ENCODE results near the gene C6orf89. TPM values are rescaled to one million over a fixed set of nuclear protein-coding genes. Genes with fewer than 3 reads are reported as not detected.

The C6orf89 gene
- polyA plus RNA-seq, 1 experiment = 59.7 TPM

DNA sequence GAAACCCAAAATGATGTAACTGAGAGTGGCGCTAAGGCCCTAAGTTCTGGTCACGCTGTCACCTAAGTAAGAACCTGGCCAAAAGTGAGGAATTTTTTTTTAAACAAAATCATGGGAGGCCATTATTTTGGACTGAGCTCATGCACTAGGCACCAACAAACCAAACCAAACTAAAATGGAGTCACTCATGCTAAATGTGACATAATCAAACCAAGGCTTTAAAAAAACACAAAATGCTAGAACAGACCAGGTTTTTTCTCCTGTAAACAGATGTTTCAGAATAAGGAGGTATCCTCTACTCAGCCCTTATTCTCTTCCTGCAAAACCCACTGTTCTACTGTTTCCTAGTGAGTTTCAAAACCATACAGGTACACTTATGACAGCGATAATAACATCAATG is 1.1 kb upstream of the C6orf89 start:
- no peak overlapping the region for H3K27ac ChIP-seq (ENCODE audit: low read depth, low read length)
- CTCF ChIA-PET = interaction anchor here (0.7 to 6.7 kb wide), 26 partner anchors 10 to 324 kb away, joined by 3 to 97 read pairs (median 6); partner anchors contain the start of gene PPIL1
- no peak overlapping the region for H3K4me3 ChIP-seq (ENCODE audit: low read depth, low read length)
- DNase-seq (ENCODE audit: low read depth, low spot score) = no peak
- TF ChIP-seq, protein P1, sequence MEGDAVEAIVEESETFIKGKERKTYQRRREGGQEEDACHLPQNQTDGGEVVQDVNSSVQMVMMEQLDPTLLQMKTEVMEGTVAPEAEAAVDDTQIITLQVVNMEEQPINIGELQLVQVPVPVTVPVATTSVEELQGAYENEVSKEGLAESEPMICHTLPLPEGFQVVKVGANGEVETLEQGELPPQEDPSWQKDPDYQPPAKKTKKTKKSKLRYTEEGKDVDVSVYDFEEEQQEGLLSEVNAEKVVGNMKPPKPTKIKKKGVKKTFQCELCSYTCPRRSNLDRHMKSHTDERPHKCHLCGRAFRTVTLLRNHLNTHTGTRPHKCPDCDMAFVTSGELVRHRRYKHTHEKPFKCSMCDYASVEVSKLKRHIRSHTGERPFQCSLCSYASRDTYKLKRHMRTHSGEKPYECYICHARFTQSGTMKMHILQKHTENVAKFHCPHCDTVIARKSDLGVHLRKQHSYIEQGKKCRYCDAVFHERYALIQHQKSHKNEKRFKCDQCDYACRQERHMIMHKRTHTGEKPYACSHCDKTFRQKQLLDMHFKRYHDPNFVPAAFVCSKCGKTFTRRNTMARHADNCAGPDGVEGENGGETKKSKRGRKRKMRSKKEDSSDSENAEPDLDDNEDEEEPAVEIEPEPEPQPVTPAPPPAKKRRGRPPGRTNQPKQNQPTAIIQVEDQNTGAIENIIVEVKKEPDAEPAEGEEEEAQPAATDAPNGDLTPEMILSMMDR (IDR thresholded peaks at IDR 0.05; ENCODE audit: low read depth, low read length) = no peak
- H3K9me3 ChIP-seq (ENCODE audit: control insufficient read depth, insufficient read depth, low read length) = no peaks in the 10 kb centered on the region
- POLR2A ChIA-PET = interaction anchor here (1.4 kb wide), 1 partner anchor 133 kb away, joined by 7 read pairs; no protein-coding TSS in a partner anchor
- no peaks in the 10 kb centered on the region for H3K27me3 ChIP-seq (ENCODE audit: control insufficient read depth, insufficient read depth, low read length)

DNA sequence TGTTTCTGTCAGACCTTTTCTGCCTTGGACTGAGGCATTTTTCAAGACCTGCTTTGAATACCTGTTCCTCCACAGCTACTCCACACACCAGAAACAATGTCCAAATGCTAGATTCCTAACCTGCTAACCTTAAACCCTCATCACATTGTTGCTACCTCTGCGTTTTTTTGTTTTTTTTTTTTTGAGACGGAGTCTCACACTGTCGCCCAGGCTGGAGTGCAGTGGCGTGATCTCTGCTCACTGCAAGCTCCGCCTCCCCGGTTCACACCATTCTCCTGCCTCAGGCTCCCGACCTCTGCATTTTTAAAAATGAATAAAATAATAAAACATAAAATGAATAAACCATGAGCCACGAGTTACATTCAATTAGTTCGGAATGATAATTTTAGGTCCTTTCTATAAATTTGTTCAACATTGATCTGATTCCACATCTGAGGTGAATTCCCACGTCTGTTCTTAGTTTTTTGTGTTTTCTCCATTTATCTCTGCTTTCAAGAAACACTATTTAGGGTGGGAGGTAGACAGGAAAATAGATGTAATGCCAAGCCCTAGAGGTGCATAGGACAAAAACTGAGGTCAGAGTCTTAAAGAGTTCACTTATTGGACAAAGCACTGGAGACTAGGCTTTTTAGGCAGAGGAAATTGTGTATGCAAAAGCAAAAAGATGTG is 1.3 kb downstream of the C6orf89 start:
- DNase-seq (ENCODE audit: low read depth, low spot score) = no peak
- TF ChIP-seq, protein P1 (IDR thresholded peaks at IDR 0.05; ENCODE audit: low read depth, low read length) = no peak
- H3K4me3 ChIP-seq (ENCODE audit: low read depth, low read length) = peak overlapping the region; percentile 85
- H3K27me3 ChIP-seq (ENCODE audit: control insufficient read depth, insufficient read depth, low read length) = no peaks in the 10 kb centered on the region
- H3K27ac ChIP-seq (ENCODE audit: low read depth, low read length) = no peak overlapping the region
- ChIA-PET CTCF (no interaction called here), POLR2A (no interaction called here)
- H3K9me3 ChIP-seq (ENCODE audit: control insufficient read depth, insufficient read depth, low read length) = no peaks in the 10 kb centered on the region

DNA sequence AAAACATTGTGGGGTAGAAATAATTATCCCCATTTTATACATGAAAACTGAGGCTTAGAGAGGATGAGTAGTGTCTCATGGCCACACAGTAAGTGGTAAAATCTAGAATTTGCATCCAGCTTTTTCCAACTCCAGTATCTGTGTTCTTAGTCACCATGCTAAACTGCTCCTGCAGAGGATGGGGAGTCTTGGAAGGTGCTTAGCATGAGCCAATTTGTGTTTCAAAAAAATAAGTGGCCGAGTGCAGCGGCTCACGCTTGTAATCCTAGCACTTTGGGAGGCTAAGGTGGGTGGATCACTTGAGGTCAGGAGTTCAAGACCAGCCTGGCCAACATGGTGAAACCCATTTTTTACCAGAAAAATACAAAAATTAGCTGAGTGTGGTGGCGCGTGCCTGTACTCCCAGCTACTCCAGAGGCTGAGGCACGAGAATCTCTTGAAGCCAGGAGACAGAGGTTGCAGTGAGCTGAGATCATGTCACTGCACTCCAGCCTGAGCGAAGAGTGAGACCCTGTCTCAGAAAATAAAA is 2.4 kb downstream of the C6orf89 start:
- ChIA-PET CTCF (interaction anchor here (1.9 to 2.7 kb wide), 2 partner anchors 122 to 130 kb away, joined by 6 to 14 read pairs; no protein-coding TSS in a partner anchor), POLR2A (no interaction called here)
- Histone ChIP-seq H3K27me3 (ENCODE audit: control insufficient read depth, insufficient read depth, low read length) (no peaks in the 10 kb centered on the region), H3K9me3 (ENCODE audit: control insufficient read depth, insufficient read depth, low read length) (no peaks in the 10 kb centered on the region), H3K4me3 (ENCODE audit: low read depth, low read length) (no peak overlapping the region), H3K27ac (ENCODE audit: low read depth, low read length) (no peak overlapping the region)
- TF ChIP-seq, protein P1 (IDR thresholded peaks at IDR 0.05; ENCODE audit: low read depth, low read length) = no peak
- DNase-seq (ENCODE audit: low read depth, low spot score) = no peak

DNA sequence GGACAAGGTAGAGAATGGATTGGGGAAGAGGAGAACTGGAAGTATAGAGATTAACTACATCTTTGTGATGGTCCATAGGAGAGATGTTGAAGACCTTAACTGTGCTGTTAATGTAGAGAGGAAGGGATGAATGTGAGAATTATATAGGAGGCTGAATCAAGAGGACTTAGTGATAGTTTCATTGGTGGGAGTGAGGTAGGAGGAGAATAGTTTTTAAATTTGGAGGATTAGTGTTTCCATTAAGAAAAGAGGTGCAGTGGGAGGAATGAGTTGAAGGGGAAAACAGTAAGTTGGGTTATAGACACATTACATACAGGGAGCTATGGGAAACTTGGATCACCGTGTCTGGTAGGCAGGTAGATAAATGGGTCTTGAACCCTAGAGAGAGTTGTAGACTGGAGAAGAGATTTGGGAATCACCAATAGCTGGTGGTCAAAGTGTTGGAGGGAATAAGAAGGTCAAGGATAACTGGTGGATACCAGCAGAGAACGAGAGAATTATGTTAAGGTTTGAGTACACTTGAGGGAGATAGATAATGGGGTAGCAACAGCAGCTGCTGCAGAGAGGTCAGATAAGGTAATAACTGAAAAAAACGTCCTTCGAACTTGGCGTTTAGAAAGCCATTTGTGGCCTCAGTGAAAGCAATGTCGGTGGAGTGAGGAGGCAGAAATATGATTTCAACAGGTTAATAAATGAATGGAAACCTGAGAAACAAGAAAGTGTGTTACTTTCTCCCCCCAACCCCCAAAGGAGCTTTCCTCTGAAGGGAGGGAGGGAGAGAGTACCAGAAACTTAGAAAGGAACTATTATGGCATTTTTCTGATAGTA is 3.1 kb downstream of the C6orf89 start:
- CTCF ChIA-PET = interaction anchor here (0.6 to 2.7 kb wide), 5 partner anchors 105 to 321 kb away, joined by 4 to 14 read pairs (median 4); no protein-coding TSS in a partner anchor
- Histone ChIP-seq H3K27me3 (ENCODE audit: control insufficient read depth, insufficient read depth, low read length) (no peaks in the 10 kb centered on the region), H3K27ac (ENCODE audit: low read depth, low read length) (no peak overlapping the region), H3K4me3 (ENCODE audit: low read depth, low read length) (no peak overlapping the region), H3K9me3 (ENCODE audit: control insufficient read depth, insufficient read depth, low read length) (no peaks in the 10 kb centered on the region)
- POLR2A ChIA-PET = interaction anchor here (0.8 kb wide), 1 partner anchor 97 kb away, joined by 3 read pairs; the partner anchor contains the start of gene MTCH1
- TF ChIP-seq, protein P1 (IDR thresholded peaks at IDR 0.05; ENCODE audit: low read depth, low read length) = no peak
- no peak for DNase-seq (ENCODE audit: low read depth, low spot score)

All from AG04450 (cell line).